ENCODE data around the gene LIME1.

GRCh38 chr20:63758152-63758551, 21.7 kb downstream of the LIME1 start:
- TF ChIP-seq CTCF (IDR thresholded peaks at IDR 0.05; ENCODE audit: low read depth, low read length, missing input control) (no peak), GABPA (IDR thresholded peaks at IDR 0.05 in 1 of 2, conservative IDR thresholded peaks at IDR 0.05 in 1 of 2) (no peak), MAX (IDR thresholded peaks at IDR 0.05) (no peak), JUND (IDR thresholded peaks at IDR 0.05) (no peak), FOXA1 (IDR thresholded peaks at IDR 0.05) (no peak), RAD21 (IDR thresholded peaks at IDR 0.05) (no peak)

Measured in liver (tissue), 3 donors.